GM13977 (cell line): ENCODE results near the gene DNASE1L3.

Experiments used
- DNase-seq: peaks from one replicate; pipeline ENCODE4 v3.0.0; 2012; ENCODE audit warnings: low spot score
- in situ Hi-C: fragments of 300-500 bp; cut with MboI; formaldehyde crosslinking; loops from one replicate; pipeline ENCODE4 v1.12.0; 2022; ENCODE audit warnings: low sequenced_read_pairs, low pct_unique_long_range_greater_than_20kb, mixed read lengths, inconsistent platforms; ENCODE audit not compliant: unreplicated experiment
- TF ChIP-seq, protein P1 (sequence below): IDR thresholded peaks from 2 replicates; pipeline ENCODE4 v1.5.1; 2012; ENCODE audit warnings: mild to moderate bottlenecking, control low read depth; ENCODE audit not compliant: insufficient read depth; ENCODE audit errors: extremely low read depth, missing control alignments

DNASE1L3 gene

DNA sequence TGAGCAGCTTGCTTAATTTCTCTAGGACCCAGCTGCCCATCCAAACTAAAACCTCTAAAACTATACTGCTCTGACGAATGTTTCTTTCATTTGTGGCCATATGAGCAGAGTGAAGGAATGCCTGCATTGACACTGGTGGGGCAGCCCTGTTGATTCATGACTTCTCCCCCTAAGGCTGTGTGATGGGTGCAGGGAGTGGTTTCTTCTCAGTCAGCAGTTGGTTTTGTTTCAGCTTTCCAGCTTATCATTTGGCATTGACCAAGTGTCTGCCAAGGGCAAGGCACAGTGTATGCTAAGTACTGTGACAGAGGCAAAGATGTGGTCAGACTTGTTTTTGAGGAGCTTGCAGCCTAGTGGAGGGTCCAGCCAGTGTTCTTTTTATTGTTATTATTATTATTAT is 31.6 kb upstream of the DNASE1L3 start:
- in situ Hi-C loops = no loop called here
- no peak for DNase-seq
- TF ChIP-seq, protein P1, sequence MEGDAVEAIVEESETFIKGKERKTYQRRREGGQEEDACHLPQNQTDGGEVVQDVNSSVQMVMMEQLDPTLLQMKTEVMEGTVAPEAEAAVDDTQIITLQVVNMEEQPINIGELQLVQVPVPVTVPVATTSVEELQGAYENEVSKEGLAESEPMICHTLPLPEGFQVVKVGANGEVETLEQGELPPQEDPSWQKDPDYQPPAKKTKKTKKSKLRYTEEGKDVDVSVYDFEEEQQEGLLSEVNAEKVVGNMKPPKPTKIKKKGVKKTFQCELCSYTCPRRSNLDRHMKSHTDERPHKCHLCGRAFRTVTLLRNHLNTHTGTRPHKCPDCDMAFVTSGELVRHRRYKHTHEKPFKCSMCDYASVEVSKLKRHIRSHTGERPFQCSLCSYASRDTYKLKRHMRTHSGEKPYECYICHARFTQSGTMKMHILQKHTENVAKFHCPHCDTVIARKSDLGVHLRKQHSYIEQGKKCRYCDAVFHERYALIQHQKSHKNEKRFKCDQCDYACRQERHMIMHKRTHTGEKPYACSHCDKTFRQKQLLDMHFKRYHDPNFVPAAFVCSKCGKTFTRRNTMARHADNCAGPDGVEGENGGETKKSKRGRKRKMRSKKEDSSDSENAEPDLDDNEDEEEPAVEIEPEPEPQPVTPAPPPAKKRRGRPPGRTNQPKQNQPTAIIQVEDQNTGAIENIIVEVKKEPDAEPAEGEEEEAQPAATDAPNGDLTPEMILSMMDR = no peak

DNA sequence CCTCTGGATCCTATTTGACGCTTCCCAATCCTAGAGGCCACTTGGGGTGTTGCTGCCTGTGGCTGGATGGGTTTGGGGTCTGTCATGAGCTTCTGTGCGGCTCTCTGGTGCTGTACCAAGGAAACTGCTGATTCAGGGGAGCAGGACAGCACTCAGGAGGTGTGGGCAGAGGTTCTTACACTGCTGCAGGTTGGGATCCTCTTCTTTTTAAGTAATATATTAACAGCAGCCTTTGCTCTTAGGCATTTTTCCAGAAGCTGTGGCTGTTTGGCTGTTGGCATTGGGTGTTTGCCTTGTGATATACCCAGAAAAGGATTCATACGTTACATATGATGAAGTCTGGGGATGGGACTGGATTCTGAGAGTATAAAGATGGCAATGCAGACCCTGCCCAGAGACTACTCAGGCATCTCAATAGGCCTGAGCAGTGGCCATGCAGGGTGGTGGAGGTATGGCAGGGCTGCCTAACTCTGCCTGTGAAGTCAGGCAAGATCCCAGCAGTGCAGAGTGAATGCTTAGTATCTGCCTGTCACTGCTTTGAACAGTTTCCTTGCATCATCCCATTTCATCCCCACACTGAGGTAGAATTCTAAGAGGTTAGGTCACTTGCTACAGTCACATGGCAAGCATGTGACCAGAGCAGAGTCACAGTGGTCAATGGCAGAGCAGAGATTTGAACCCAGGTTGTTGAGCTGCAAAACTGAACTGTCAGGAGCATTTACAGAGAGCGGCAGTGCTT is 30.7 kb upstream of the DNASE1L3 start:
- DNase-seq = no peak
- TF ChIP-seq, protein P1 = no peak
- in situ Hi-C loops = no loop called here

DNA sequence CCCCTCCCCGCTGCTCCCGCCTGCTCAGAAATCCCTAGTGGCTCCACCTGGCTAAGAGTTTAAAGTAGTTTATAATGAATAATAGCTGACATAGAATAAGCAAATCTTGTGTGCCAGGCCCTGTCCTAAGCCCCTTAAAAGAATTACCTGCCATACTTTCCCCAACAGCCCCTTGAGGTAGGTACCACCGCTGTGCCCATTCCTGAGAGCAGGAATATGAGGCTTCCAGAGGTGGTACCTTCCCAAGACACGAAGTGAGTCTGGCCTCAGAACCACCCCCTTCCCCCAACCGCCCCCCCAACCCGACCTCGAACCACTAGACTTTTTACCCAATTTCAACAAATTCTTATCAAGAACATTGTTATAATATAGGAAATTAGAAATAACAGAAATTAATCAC is 28.1 kb upstream of the DNASE1L3 start:
- in situ Hi-C loops = no loop called here
- DNase-seq = no peak
- TF ChIP-seq, protein P1 = no peak

- TF ChIP-seq, protein P1 = no peak
- in situ Hi-C loops = no loop called here
- peak; percentile 35 for DNase-seq
Measured at GRCh38 chr3:58237941-58238681, 27.3 kb upstream of the DNASE1L3 start.

- TF ChIP-seq, protein P1 = peak; percentile 71
- in situ Hi-C loops = no loop called here
- DNase-seq = peak; percentile 94
Measured at GRCh38 chr3:58237238-58237940, 26.6 kb upstream of the DNASE1L3 start, which contains the start of gene ABHD6. Gene ABHD6 (plus strand): TSS chr3:58237792. CDS start chr3:58256587, 18,795 bp downstream.

GRCh38 chr3:58236527-58237237 is 25.9 kb upstream of the DNASE1L3 start:
- no peak for DNase-seq
- TF ChIP-seq, protein P1 = no peak
- in situ Hi-C loops = no loop called here
